A549 (cell line): Measurements from ENCODE around the gene SPEM1. TPM values are rescaled to one million over a fixed set of nuclear protein-coding genes. Genes with fewer than 3 reads are reported as not detected.

Experiments
- ATAC-seq, 2 experiments: fragments of 200-7000 bp in 1 of 2; fragments of >200 bp in 1 of 2; cut with Nextera tagmentation in 1 of 2; cut with Tn5 transposase in 1 of 2; 3 replicates each; pipeline versions ENCODE4 v1.8.0 to v1.9.1; 2018 to 2020; ENCODE audit warnings: mild to moderate bottlenecking in 1 of 2, moderate library complexity in 1 of 2
- CTCF ChIA-PET: fragments of 300-600 bp; sonication (Branson Sonifier 250); formaldehyde crosslinking; extraction: SDS; loops from one replicate; lab custom pipeline; 2021; ENCODE audit warnings: antibody characterized with exemption, inconsistent platforms; lab: Yijun Ruan, JAX
- POLR2A ChIA-PET: fragments of 350-600 bp; formaldehyde crosslinking; extraction: SDS; loops from one replicate; lab custom pipeline; 2021; ENCODE audit warnings: antibody characterized with exemption, inconsistent platforms; lab: Yijun Ruan, JAX
- DNase-seq, 2 experiments: peaks; one replicate each; pipeline versions ENCODE4 v3.0.0 to v3.0.0-alpha.2; 2011 to 2016; ENCODE audit warnings: low read depth in 1 of 2, low spot score in 1 of 2
- FAIRE-seq: peaks from 2 replicates; lab custom pipeline; 2011; peaks lifted over from hg19 to GRCh38; lab: Jason Lieb, UNC
- H3K27ac ChIP-seq, 2 experiments: fragments of >200 bp; sonication (Bioruptor Twin); formaldehyde crosslinking; 3 replicates each; pipeline ENCODE4 v1.5.1; 2016 to 2017
- H3K4me1 ChIP-seq: fragments of >200 bp; sonication (Bioruptor Twin); formaldehyde crosslinking; 3 replicates; pipeline ENCODE4 v1.6.1; 2016
- H3K4me2 ChIP-seq: fragments of >200 bp; sonication (Bioruptor Twin); formaldehyde crosslinking; 3 replicates; pipeline ENCODE4 v1.6.1; 2016
- H3K4me3 ChIP-seq: fragments of >200 bp; sonication (Bioruptor Twin); formaldehyde crosslinking; 3 replicates; pipeline ENCODE4 v1.5.1; 2016
- H3K9me3 ChIP-seq: fragments of >200 bp; sonication (Bioruptor Twin); formaldehyde crosslinking; 3 replicates; pipeline ENCODE4 v1.6.1; 2016
- BCL3 ChIP-seq: fragments of >200 bp; sonication (Bioruptor Twin); formaldehyde crosslinking; IDR thresholded peaks from 3 replicates; pipeline ENCODE4 v1.6.1; 2016
- CBX2 ChIP-seq: fragments of 200-600 bp; sonication (generic); IDR thresholded peaks from 2 replicates; pipeline ENCODE4 v1.6.1; 2016; ENCODE audit warnings: low read depth, mild to moderate bottlenecking, borderline replicate concordance
- CBX8 ChIP-seq: fragments of 200-600 bp; sonication (generic); IDR thresholded peaks from 2 replicates; pipeline ENCODE4 v1.6.1; 2016
- CHD2 ChIP-seq: fragments of 150-350 bp; IDR thresholded peaks from 2 replicates; pipeline ENCODE4 v1.6.1; 2014; ENCODE audit warnings: low read length; ENCODE audit not compliant: partially characterized antibody
- CHD4 ChIP-seq: fragments of 200-600 bp; sonication (generic); IDR thresholded peaks from 2 replicates; pipeline ENCODE4 v1.6.1; 2016; ENCODE audit warnings: antibody characterized with exemption, mild to moderate bottlenecking, borderline replicate concordance
- ESRRA ChIP-seq: fragments of 150-350 bp; IDR thresholded peaks from 2 replicates; pipeline ENCODE4 v1.6.1; 2014; ENCODE audit warnings: mild to moderate bottlenecking, low read length, borderline replicate concordance
- FOSB ChIP-seq: fragments of 250-450 bp; sonication (Bioruptor Pico); IDR thresholded peaks from 2 replicates; pipeline ENCODE4 v1.5.0; 2020; ENCODE audit warnings: mild to moderate bottlenecking, moderate library complexity
- GATA3 ChIP-seq: IDR thresholded peaks from 2 replicates; pipeline ENCODE4 v1.6.1; 2012; ENCODE audit warnings: borderline replicate concordance
- HEYL ChIP-seq: fragments of 250-450 bp; sonication (Bioruptor Pico); IDR thresholded peaks from 2 replicates; pipeline ENCODE4 v1.8.0; 2021; ENCODE audit warnings: mild to moderate bottlenecking, moderate library complexity
- JUN ChIP-seq, 2 experiments: fragments of >200 bp; sonication (Bioruptor Twin); formaldehyde crosslinking; IDR thresholded peaks; 2 replicates in 1 of 2; 3 replicates in 1 of 2; pipeline ENCODE4 v1.6.1; 2016 to 2017
- KDM1A ChIP-seq: fragments of 200-600 bp; sonication (generic); IDR thresholded peaks from 2 replicates; pipeline ENCODE4 v1.6.1; 2016; ENCODE audit warnings: low read depth, mild to moderate bottlenecking
- MAZ ChIP-seq: fragments of 150-350 bp; IDR thresholded peaks from 2 replicates; pipeline ENCODE4 v1.6.1; 2014; ENCODE audit warnings: antibody characterized with exemption, low read depth, low read length, borderline replicate concordance
- MYC ChIP-seq: IDR thresholded peaks from 2 replicates; pipeline ENCODE4 v1.6.1; 2012; ENCODE audit warnings: mild to moderate bottlenecking, inconsistent platforms, low read length, improper control_type of control experiment, borderline replicate concordance
- NFE2L2 ChIP-seq: fragments of 150-350 bp; conservative IDR thresholded peaks from 2 replicates; pipeline ENCODE4 v1.6.1; 2014; ENCODE audit warnings: low read length
- NR3C1 ChIP-seq: fragments of >200 bp; sonication (Bioruptor Twin); formaldehyde crosslinking; IDR thresholded peaks from 3 replicates; pipeline ENCODE4 v1.6.1; 2017
- PHF8 ChIP-seq: fragments of 200-600 bp; sonication (generic); IDR thresholded peaks from 2 replicates; pipeline ENCODE4 v1.6.1; 2016; ENCODE audit warnings: low read depth, mild to moderate bottlenecking, antibody characterized with exemption, moderate library complexity, borderline replicate concordance
- RAD21 ChIP-seq, 2 experiments: fragments of >200 bp in 1 of 2; sonication (Bioruptor Twin) in 1 of 2; formaldehyde crosslinking in 1 of 2; IDR thresholded peaks in 1 of 2; conservative IDR thresholded peaks in 1 of 2; 2 replicates in 1 of 2; 3 replicates in 1 of 2; pipeline ENCODE4 v1.6.1; 2012 to 2018; ENCODE audit warnings: inconsistent platforms in 1 of 2
- RCOR1 ChIP-seq: fragments of 150-350 bp; IDR thresholded peaks from 2 replicates; pipeline ENCODE4 v1.6.1; 2014; ENCODE audit warnings: antibody characterized with exemption, low read length, low read depth
- RFX5 ChIP-seq: fragments of 450-650 bp; IDR thresholded peaks from 2 replicates; pipeline ENCODE4 v1.7.1; 2014; ENCODE audit warnings: antibody characterized with exemption, mild to moderate bottlenecking, moderate library complexity
- RNF2 ChIP-seq: fragments of 200-600 bp; sonication (generic); IDR thresholded peaks from 2 replicates; pipeline ENCODE4 v1.6.1; 2016; ENCODE audit warnings: low read depth, mild to moderate bottlenecking, antibody characterized with exemption, moderate library complexity, borderline replicate concordance
- TP53 ChIP-seq: fragments of 250-450 bp; sonication (Bioruptor Pico); IDR thresholded peaks from 2 replicates; pipeline ENCODE4 v1.5.0; 2021; ENCODE audit warnings: mild to moderate bottlenecking, moderate library complexity
- ZSCAN20 ChIP-seq: fragments of 250-450 bp; sonication (Bioruptor Pico); IDR thresholded peaks from 2 replicates; pipeline ENCODE4 v1.8.0; 2022; ENCODE audit warnings: mild to moderate bottlenecking, moderate library complexity
- WGBS: methylation state at CpG from one replicate; pipeline ENCODE4 v1.1.6; 2017; ENCODE audit errors: missing lambda C conversion rate; 5-methylcytosine and 5-hydroxymethylcytosine counted together
- polyA plus RNA-seq, 4 experiments: library from polyadenylated mRNA; depleted of rRNA in 3 of 4; stranded (reverse); fragments of >200 nt; fragmentation: RNase III in 1 of 4; extraction: RNeasy Plus Mini Kit Qiagen cat#74134 plus additional on column Dnase treatment in 1 of 4; gene quantifications; 2 replicates in 3 of 4; 3 replicates in 1 of 4; pipeline ENCODE4 v1.2.3, GENCODE V29; 2011 to 2017
- TF ChIP-seq, protein P1 (sequence below): fragments of 150-350 bp; IDR thresholded peaks from 2 replicates; pipeline ENCODE4 v1.6.1; 2014; ENCODE audit warnings: low read depth, mild to moderate bottlenecking, low read length
- TF ChIP-seq, protein P2 (sequence below): IDR thresholded peaks from 2 replicates; pipeline ENCODE4 v1.6.1; 2012; ENCODE audit warnings: low read depth, borderline replicate concordance
- TF ChIP-seq, protein P3 (sequence below): fragments of 250-450 bp; sonication (Bioruptor Pico); IDR thresholded peaks from 2 replicates; pipeline ENCODE4 v1.5.0; 2020; ENCODE audit warnings: low read depth, mild to moderate bottlenecking, moderate library complexity

Gene SPEM1
- polyA plus RNA-seq, 2 of the 4 experiments (the other 2 are of a cell fraction) = 0.09 TPM; not detected in 1

DNA sequence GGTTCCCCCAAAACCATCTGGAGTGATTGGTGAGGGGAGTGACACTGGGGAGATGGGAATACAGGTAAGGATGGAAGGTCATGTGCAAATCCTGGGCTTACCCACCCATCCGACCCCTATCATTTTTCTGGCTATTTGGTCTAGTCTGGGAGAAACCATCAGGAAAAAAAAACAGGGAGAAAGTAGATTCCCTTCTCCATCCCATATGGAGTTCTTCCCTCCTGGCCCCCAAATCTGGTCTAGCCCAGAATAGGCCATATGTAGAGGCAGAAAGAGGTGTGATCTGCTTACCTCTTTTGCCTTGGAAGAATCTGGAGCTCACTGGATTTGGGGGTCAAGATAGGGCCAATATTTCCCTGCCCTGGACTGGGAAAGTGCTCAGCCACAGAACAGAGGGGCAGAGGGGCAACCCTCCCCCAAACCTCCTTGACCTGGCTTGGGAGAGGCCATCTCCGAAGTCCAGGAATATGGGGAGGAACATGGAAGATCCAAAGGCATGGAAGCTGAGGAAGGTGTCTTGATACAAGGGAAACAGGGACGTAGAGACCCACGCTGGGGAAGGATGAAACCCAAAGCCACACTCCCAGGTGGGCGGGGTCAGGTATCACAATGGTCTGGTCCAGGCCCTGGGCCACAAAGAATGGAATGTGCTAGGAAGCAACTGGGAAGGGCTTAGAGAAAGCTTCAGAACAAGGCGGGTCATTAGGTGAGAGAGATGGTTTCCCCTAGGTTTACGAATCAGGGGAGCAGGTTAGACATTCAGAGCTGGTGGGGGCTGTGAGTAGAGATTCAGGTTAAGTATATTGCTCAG, 40.9 kb downstream of the SPEM1 start:
- POLR2A ChIA-PET = interaction anchor here (0.6 to 0.9 kb wide), 2 partner anchors 23 to 61 kb away, joined by 3 read pairs; partner anchors contain the start of gene POLR2A
- ATAC-seq (no peak), FAIRE-seq (no peak)

GRCh38 chr17:7462474-7463371, 42.6 kb downstream of the SPEM1 start:
- 95% methylated on average over 40 of the region's 44 CpGs for WGBS
- Histone ChIP-seq H3K9me3 (no peaks in the 10 kb centered on the region), H3K27ac (no peak overlapping the region), H3K4me1 (peaks cover 15% of the 10 kb centered on the region), H3K4me3 (no peak overlapping the region), H3K4me2 (no peak overlapping the region)
- ATAC-seq (no peak), DNase-seq (no peak), FAIRE-seq (no peak)
- no peak for TF ChIP-seq RCOR1
- no peak for TF ChIP-seq NFE2L2
- no peak for TF ChIP-seq ZSCAN20 (CRISPR knock-in tag)
- TF ChIP-seq, protein P1, sequence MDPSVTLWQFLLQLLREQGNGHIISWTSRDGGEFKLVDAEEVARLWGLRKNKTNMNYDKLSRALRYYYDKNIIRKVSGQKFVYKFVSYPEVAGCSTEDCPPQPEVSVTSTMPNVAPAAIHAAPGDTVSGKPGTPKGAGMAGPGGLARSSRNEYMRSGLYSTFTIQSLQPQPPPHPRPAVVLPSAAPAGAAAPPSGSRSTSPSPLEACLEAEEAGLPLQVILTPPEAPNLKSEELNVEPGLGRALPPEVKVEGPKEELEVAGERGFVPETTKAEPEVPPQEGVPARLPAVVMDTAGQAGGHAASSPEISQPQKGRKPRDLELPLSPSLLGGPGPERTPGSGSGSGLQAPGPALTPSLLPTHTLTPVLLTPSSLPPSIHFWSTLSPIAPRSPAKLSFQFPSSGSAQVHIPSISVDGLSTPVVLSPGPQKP = no peak
- TF ChIP-seq HEYL (CRISPR knock-in tag) = no peak
- no peak for TF ChIP-seq RFX5
- TF ChIP-seq CBX8 = no peak
- TF ChIP-seq FOSB = no peak
- TF ChIP-seq PHF8 = no peak
- no peak for TF ChIP-seq RNF2
- no peak for TF ChIP-seq JUN (IDR thresholded peaks at IDR 0.05)
- TF ChIP-seq TP53 (CRISPR knock-in tag) = no peak
- TF ChIP-seq CHD4 = no peak
- CTCF ChIA-PET = interaction anchor here (0.7 to 30.1 kb wide), 12 partner anchors 11 to 150 kb away, joined by 3 to 342 read pairs (median 6); partner anchors contain the start of genes CHRNB1, FGF11, POLR2A and SENP3
- POLR2A ChIA-PET = interaction anchor here (0.6 kb wide), 1 partner anchor 18 kb away, joined by 3 read pairs; no protein-coding TSS in a partner anchor

More for the DNA sequence above, 40.9 kb downstream of the SPEM1 start:
- H3K27ac ChIP-seq = no peak overlapping the region
- H3K4me3 ChIP-seq = no peak overlapping the region
- no peak overlapping the region for H3K4me2 ChIP-seq
- TF ChIP-seq, protein P2, sequence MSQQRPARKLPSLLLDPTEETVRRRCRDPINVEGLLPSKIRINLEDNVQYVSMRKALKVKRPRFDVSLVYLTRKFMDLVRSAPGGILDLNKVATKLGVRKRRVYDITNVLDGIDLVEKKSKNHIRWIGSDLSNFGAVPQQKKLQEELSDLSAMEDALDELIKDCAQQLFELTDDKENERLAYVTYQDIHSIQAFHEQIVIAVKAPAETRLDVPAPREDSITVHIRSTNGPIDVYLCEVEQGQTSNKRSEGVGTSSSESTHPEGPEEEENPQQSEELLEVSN = no peak
- TF ChIP-seq CHD2 (no peak), MYC (no peak), PHF8 (no peak), GATA3 (no peak), MAZ (no peak), BCL3 (no peak), NR3C1 (no peak), RAD21 (conservative IDR thresholded peaks at IDR 0.05 in 1 of 2, IDR thresholded peaks at IDR 0.05 in 1 of 2) (no peak), ESRRA (no peak), KDM1A (no peak), CBX2 (no peak), RCOR1 (no peak)
- TF ChIP-seq, protein P3, sequence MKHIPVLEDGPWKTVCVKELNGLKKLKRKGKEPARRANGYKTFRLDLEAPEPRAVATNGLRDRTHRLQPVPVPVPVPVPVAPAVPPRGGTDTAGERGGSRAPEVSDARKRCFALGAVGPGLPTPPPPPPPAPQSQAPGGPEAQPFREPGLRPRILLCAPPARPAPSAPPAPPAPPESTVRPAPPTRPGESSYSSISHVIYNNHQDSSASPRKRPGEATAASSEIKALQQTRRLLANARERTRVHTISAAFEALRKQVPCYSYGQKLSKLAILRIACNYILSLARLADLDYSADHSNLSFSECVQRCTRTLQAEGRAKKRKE (CRISPR knock-in tag) = no peak
- no peaks in the 10 kb centered on the region for H3K4me1 ChIP-seq
- CTCF ChIA-PET = interaction anchor here (0.9 to 30.1 kb wide), 9 partner anchors 9 to 105 kb away, joined by 3 to 342 read pairs (median 5); partner anchors contain the start of genes CHRNB1, FGF11, POLR2A and SENP3
- no peaks in the 10 kb centered on the region for H3K9me3 ChIP-seq
- WGBS = 93% methylated on average over 7 of the region's 7 CpGs
- DNase-seq = no peak
